HG03565 (cell line): ENCODE results near the gene RETREG3.
"Not testable (repeated sequence)": the region's sequence is repeated elsewhere in the genome, so short reads cannot be mapped to it uniquely, and the experiment has no call there.

Experiments
- ATAC-seq: cut with Tn5 transposase; IDR thresholded peaks from one replicate; pipeline ENCODE4 v1.9.1; 2021; ENCODE audit warnings: mild to moderate bottlenecking, moderate library complexity; ENCODE audit not compliant: unreplicated experiment

Gene RETREG3

GRCh38 chr17:42553866-42554249, 55.3 kb downstream of the RETREG3 start:
- no peak for ATAC-seq

- ATAC-seq: no peak
These were observed 55.9 kb downstream of the RETREG3 start for GRCh38 chr17:42553161-42553818.

GRCh38 chr17:42552736-42553135, 56.4 kb downstream of the RETREG3 start, which contains the start of gene HSD17B1:
TSS of gene HSD17B1 (plus strand) at chr17:42552923. CDS start at chr17:42552934, 11 bp downstream.
- not testable (repeated sequence) for ATAC-seq

GRCh38 chr17:42548993-42549755, 60.0 kb downstream of the RETREG3 start:
- ATAC-seq: no peak

GRCh38 chr17:42548070-42548837, 60.9 kb downstream of the RETREG3 start:
- ATAC-seq: no peak

GRCh38 chr17:42547698-42548069, 61.5 kb downstream of the RETREG3 start:
- no peak for ATAC-seq

- no peak for ATAC-seq
These were observed 62.1 kb downstream of the RETREG3 start for GRCh38 chr17:42547001-42547461.

GRCh38 chr17:42545755-42546505, 63.2 kb downstream of the RETREG3 start:
- not testable (repeated sequence) for ATAC-seq

- no peak for ATAC-seq
These were observed 64.3 kb downstream of the RETREG3 start for GRCh38 chr17:42544874-42545283.

- no peak for ATAC-seq
These were observed 65.7 kb downstream of the RETREG3 start for GRCh38 chr17:42543190-42544079.

- no peak for ATAC-seq
These were observed 67.9 kb downstream of the RETREG3 start for GRCh38 chr17:42541041-42541833.

GRCh38 chr17:42540558-42540957, 68.6 kb downstream of the RETREG3 start:
- not testable (repeated sequence) for ATAC-seq

GRCh38 chr17:42538482-42538881, 70.7 kb downstream of the RETREG3 start:
- ATAC-seq: no peak

- ATAC-seq: no peak
These were observed 71.2 kb downstream of the RETREG3 start for GRCh38 chr17:42537826-42538451.

GRCh38 chr17:42537156-42537805, 71.9 kb downstream of the RETREG3 start:
- ATAC-seq: no peak

GRCh38 chr17:42536372-42537155, 72.6 kb downstream of the RETREG3 start:
- ATAC-seq: peak; percentile 39

- peak; percentile 73 for ATAC-seq
These were observed 73.2 kb downstream of the RETREG3 start, which contains the start of gene NAGLU for GRCh38 chr17:42536048-42536371. TSS of gene NAGLU (plus strand) at chr17:42536241. CDS start at chr17:42536273, 32 bp downstream.
